Measurements from ENCODE around the gene NBR1. TPM values are rescaled to one million over a fixed set of nuclear protein-coding genes. Genes with fewer than 3 reads are reported as not detected.

The NBR1 gene
- total RNA-seq, 1 experiment from 2014 or later, result 60.8 TPM

- no peak for TF ChIP-seq EZH2 (IDR thresholded peaks at IDR 0.05)
- no peak for TF ChIP-seq ELF1 (IDR thresholded peaks at IDR 0.05; ENCODE audit: borderline replicate concordance, low read depth)
- no peak for TF ChIP-seq ATF3 (IDR thresholded peaks at IDR 0.05)
- no peak for TF ChIP-seq JUND (IDR thresholded peaks at IDR 0.05)
- no peak for TF ChIP-seq EGR1 (IDR thresholded peaks at IDR 0.05; ENCODE audit: low read depth)
- TF ChIP-seq ZFX (IDR thresholded peaks at IDR 0.05), result no peak
- TF ChIP-seq RAD21 (IDR thresholded peaks at IDR 0.05; ENCODE audit: low read depth), result no peak
Measured at GRCh38 chr17:43216369-43216761, 45.4 kb downstream of the NBR1 start (continued).

GRCh38 chr17:43216762-43217613 is 46.0 kb downstream of the NBR1 start:
- DNase-seq (ENCODE audit: low read depth, low spot score), result no peak
- RAD21 ChIA-PET (ENCODE audit: low non-redundant PET in 1 of 2, low total read pairs in 2 of 2, uncharacterized antibody in 2 of 2, unreplicated experiment in 2 of 2), result no interaction called here
- POLR2A ChIA-PET, result interaction anchor here (3.9 kb wide), 1 partner anchor 99 kb away, joined by 22 read pairs; no protein-coding TSS in a partner anchor
- no peak overlapping the region for H3K4me3 ChIP-seq (replicated peaks in 1 of 2; ENCODE audit: low read depth in 1 of 2, low read length in 2 of 2)
- H3K9ac ChIP-seq (ENCODE audit: low read length), result no peak overlapping the region
- H3K4me1 ChIP-seq (ENCODE audit: control insufficient read depth in 1 of 2, insufficient read depth in 2 of 2, low read length in 2 of 2), result peaks cover 3 to 10% of the 10 kb centered on the region in 2 experiments; a peak in 1 of 4 replicates
- ATAC-seq, result no peak
- H2AFZ ChIP-seq (ENCODE audit: low read depth, low read length, poor library complexity, severe bottlenecking), result no peak overlapping the region
- no peaks in the 10 kb centered on the region for H3K36me3 ChIP-seq (ENCODE audit: control insufficient read depth in 1 of 2, insufficient read depth in 2 of 2, low read length in 2 of 2)
- BruUV-seq (replicated peaks), result no TSS peak
- no peaks in the 10 kb centered on the region for H3K79me2 ChIP-seq (ENCODE audit: insufficient read depth, low read length)
- H4K20me1 ChIP-seq (ENCODE audit: insufficient read depth), result no peaks in the 10 kb centered on the region
- H3K9me2 ChIP-seq (ENCODE audit: insufficient read depth), result no peaks in the 10 kb centered on the region
- H3K27ac ChIP-seq (ENCODE audit: low read depth, low read length), result no peak overlapping the region
- intact Hi-C loops (cut with micrococcal nuclease), result no loop called here
- CTCF ChIA-PET, result no interaction called here
- H3K9me3 ChIP-seq (ENCODE audit: control insufficient read depth in 1 of 2, insufficient read depth in 1 of 2, low read depth in 1 of 2, low read length in 2 of 2), result no peaks in the 10 kb centered on the region
- no peak overlapping the region for H3K4me2 ChIP-seq (ENCODE audit: low read length)
- TF ChIP-seq JUND (IDR thresholded peaks at IDR 0.05) (no peak), SP1 (IDR thresholded peaks at IDR 0.05; ENCODE audit: low read depth) (no peak), SIN3A (IDR thresholded peaks at IDR 0.05; ENCODE audit: low read depth) (no peak), EZH2 (IDR thresholded peaks at IDR 0.05) (no peak), ELF1 (IDR thresholded peaks at IDR 0.05; ENCODE audit: borderline replicate concordance, low read depth) (no peak), TCF7L2 (IDR thresholded peaks at IDR 0.05; ENCODE audit: borderline replicate concordance, extremely low read depth, insufficient read depth, insufficient read length) (no peak), CEBPB (IDR thresholded peaks at IDR 0.05; ENCODE audit: low read depth) (no peak), ZBTB33 (IDR thresholded peaks at IDR 0.05; ENCODE audit: extremely low read depth, insufficient replicate concordance, low read length) (no peak), CBX3 (IDR thresholded peaks at IDR 0.05; ENCODE audit: low read depth) (no peak), MAX (IDR thresholded peaks at IDR 0.05) (no peak), ATF3 (IDR thresholded peaks at IDR 0.05) (no peak), ZNF274 (IDR thresholded peaks at IDR 0.05; ENCODE audit: low read depth, low read length) (no peak), POLR2AphosphoS5 (IDR thresholded peaks at IDR 0.05; ENCODE audit: low read depth, low read length) (no peak), EZH2phosphoT487 (IDR thresholded peaks at IDR 0.05; ENCODE audit: borderline replicate concordance) (no peak), POLR2A (IDR thresholded peaks at IDR 0.05; ENCODE audit: borderline replicate concordance, extremely low read depth, insufficient read depth, insufficient read length) (no peak), SRF (IDR thresholded peaks at IDR 0.05; ENCODE audit: low read depth) (no peak), RAD21 (IDR thresholded peaks at IDR 0.05; ENCODE audit: low read depth) (no peak)
- no peaks in the 10 kb centered on the region for H3K27me3 ChIP-seq (ENCODE audit: insufficient read depth, low read length)
